Activated B cell treated with CpG ODN at 0.5 μM for 24 hours (primary cell): ENCODE results near the gene PPP2R2B. TPM values are rescaled to one million over a fixed set of nuclear protein-coding genes. Genes with fewer than 3 reads are reported as not detected.

Experiments
- ATAC-seq: fragments of 200-7000 bp; cut with Tn5 transposase; one replicate; pipeline ENCODE4 v1.10.0; 2021; ENCODE audit warnings: low read depth, mild to moderate bottlenecking, moderate library complexity
- CTCF ChIA-PET: fragments of 350-600 bp; sonication (Branson Sonifier 250); formaldehyde crosslinking; loops from one replicate; lab custom pipeline; 2021; ENCODE audit warnings: antibody characterized with exemption; lab: Charles Lee
- POLR2A ChIA-PET: fragments of 350-600 bp; sonication (Branson Sonifier 250); formaldehyde crosslinking; loops from one replicate; lab custom pipeline; 2021; ENCODE audit warnings: antibody characterized with exemption; lab: Charles Lee
- DNase-seq: peaks from one replicate; pipeline ENCODE4 v3.0.0; 2022
- H3K27ac Mint-ChIP-seq: one replicate; pipeline ENCODE4 v1.8.0; 2020; ENCODE audit warnings: mixed read lengths
- H3K27me3 Mint-ChIP-seq: one replicate; pipeline ENCODE4 v1.8.0; 2021; ENCODE audit warnings: mixed read lengths
- H3K36me3 Mint-ChIP-seq: one replicate; pipeline ENCODE4 v1.8.0; 2021; ENCODE audit warnings: low read depth, mixed read lengths
- H3K4me1 Mint-ChIP-seq: one replicate; pipeline ENCODE4 v1.8.0; 2021; ENCODE audit warnings: mixed read lengths
- H3K4me3 Mint-ChIP-seq: one replicate; pipeline ENCODE4 v1.8.0; 2020; ENCODE audit warnings: mild to moderate bottlenecking, mixed read lengths
- H3K9me3 Mint-ChIP-seq: one replicate; pipeline ENCODE4 v1.8.0; 2020; ENCODE audit warnings: mixed read lengths
- CTCF ChIP-seq: fragments of 200-600 bp; IDR thresholded peaks from one replicate; pipeline ENCODE4 v1.8.0; 2022; ENCODE audit warnings: antibody characterized with exemption, mild to moderate bottlenecking
- intact Hi-C: fragments of 100-400 bp; cut with micrococcal nuclease; formaldehyde crosslinking; loops from one replicate; pipeline ENCODE4 v1.15.1; 2024
- total RNA-seq: library from RNA; stranded (reverse); gene quantifications from 2 replicates; pipeline ENCODE4 v1.2.3, GENCODE V29; 2022

Gene PPP2R2B
- total RNA-seq, 1 donor from 2014 or later: not detected

- no peaks in the 10 kb centered on the region for H3K4me1 Mint-ChIP-seq
Measured at GRCh38 chr5:146628950-146629349, 249.6 kb downstream of the PPP2R2B start.

GRCh38 chr5:146626936-146627335 is 251.6 kb downstream of the PPP2R2B start:
- H3K4me1 Mint-ChIP-seq: no peaks in the 10 kb centered on the region
- no peak overlapping the region for H3K4me3 Mint-ChIP-seq
- intact Hi-C loops: no loop called here
- H3K27ac Mint-ChIP-seq: no peak overlapping the region
- TF ChIP-seq CTCF: no peak
- ChIA-PET POLR2A (no interaction called here), CTCF (no interaction called here)
- no peaks in the 10 kb centered on the region for H3K9me3 Mint-ChIP-seq
- H3K36me3 Mint-ChIP-seq: no peaks in the 10 kb centered on the region
- DNase-seq (no peak), ATAC-seq (no peak)
- peaks cover 1% of the 10 kb centered on the region for H3K27me3 Mint-ChIP-seq

More at GRCh38 chr5:146628950-146629349, 249.6 kb downstream of the PPP2R2B start:
- TF ChIP-seq CTCF: no peak
- H3K27me3 Mint-ChIP-seq: peaks cover 1% of the 10 kb centered on the region
- H3K4me3 Mint-ChIP-seq: no peak overlapping the region
- POLR2A ChIA-PET: no interaction called here
- DNase-seq: no peak
- H3K27ac Mint-ChIP-seq: no peak overlapping the region
- intact Hi-C loops: no loop called here
- CTCF ChIA-PET: no interaction called here
- no peaks in the 10 kb centered on the region for H3K9me3 Mint-ChIP-seq
- H3K36me3 Mint-ChIP-seq: no peaks in the 10 kb centered on the region
- no peak for ATAC-seq

- H3K9me3 Mint-ChIP-seq: no peaks in the 10 kb centered on the region
- H3K36me3 Mint-ChIP-seq: no peaks in the 10 kb centered on the region
- no peak overlapping the region for H3K27ac Mint-ChIP-seq
- ChIA-PET POLR2A (no interaction called here), CTCF (no interaction called here)
- DNase-seq (no peak), ATAC-seq (no peak)
- no peak for TF ChIP-seq CTCF
- intact Hi-C loops: no loop called here
- peaks cover 1% of the 10 kb centered on the region for H3K27me3 Mint-ChIP-seq
- H3K4me3 Mint-ChIP-seq: no peak overlapping the region
- no peaks in the 10 kb centered on the region for H3K4me1 Mint-ChIP-seq
Measured at GRCh38 chr5:146624179-146624578, 254.4 kb downstream of the PPP2R2B start.

GRCh38 chr5:146623666-146624065 is 254.9 kb downstream of the PPP2R2B start:
- CTCF ChIA-PET: no interaction called here
- TF ChIP-seq CTCF: no peak
- Mint-ChIP-seq H3K4me1 (no peaks in the 10 kb centered on the region), H3K27ac (no peak overlapping the region), H3K4me3 (no peak overlapping the region), H3K27me3 (peaks cover 1% of the 10 kb centered on the region), H3K9me3 (peaks cover 3% of the 10 kb centered on the region), H3K36me3 (no peaks in the 10 kb centered on the region)
- intact Hi-C loops: no loop called here
- no peak for DNase-seq
- POLR2A ChIA-PET: no interaction called here
- ATAC-seq: no peak

- no peak overlapping the region for H3K27ac Mint-ChIP-seq
- no peak overlapping the region for H3K4me3 Mint-ChIP-seq
- CTCF ChIA-PET: no interaction called here
- no peak for TF ChIP-seq CTCF
- intact Hi-C loops: no loop called here
- peaks cover 1% of the 10 kb centered on the region for H3K27me3 Mint-ChIP-seq
- no peaks in the 10 kb centered on the region for H3K36me3 Mint-ChIP-seq
- peaks cover 3% of the 10 kb centered on the region for H3K9me3 Mint-ChIP-seq
- POLR2A ChIA-PET: no interaction called here
- no peak for DNase-seq
- ATAC-seq: no peak
- H3K4me1 Mint-ChIP-seq: no peaks in the 10 kb centered on the region
Measured at GRCh38 chr5:146623009-146623408, 255.5 kb downstream of the PPP2R2B start.
